IMR-90 (cell line): ENCODE data around the gene PADI1. TPM values are rescaled to one million over a fixed set of nuclear protein-coding genes. Genes with fewer than 3 reads are reported as not detected.

Experiments
- ATAC-seq: fragments of 200-7000 bp; cut with Tn5 transposase; 2 replicates; pipeline ENCODE4 v1.9.1; 2020; ENCODE audit warnings: low read depth, mild to moderate bottlenecking, moderate library complexity
- BruUV-seq: library from RNA; stranded (reverse); fragments of 400-500 nt; replicated peaks from 2 replicates; lab custom pipeline; 2021; lab: Mats Ljungman, UMichigan
- CTCF ChIA-PET: fragments of 300-600 bp; formaldehyde crosslinking; extraction: SDS; loops from one replicate; lab custom pipeline; 2021; ENCODE audit warnings: antibody characterized with exemption; lab: Yijun Ruan, JAX
- POLR2A ChIA-PET: fragments of 300-600 bp; sonication (Branson Sonifier 250); formaldehyde crosslinking; loops from one replicate; lab custom pipeline; 2022; ENCODE audit warnings: antibody characterized with exemption; ENCODE audit not compliant: unreplicated experiment; lab: Charles Lee
- DNase-seq: peaks from one replicate; pipeline ENCODE4 v3.0.0; 2013
- H2AFZ ChIP-seq: replicated peaks from 2 replicates; pipeline ENCODE3; 2013; ENCODE audit warnings: low read length, mild to moderate bottlenecking; ENCODE audit not compliant: poor library complexity
- H2AK5ac ChIP-seq: 2 replicates; pipeline ENCODE4 v1.6.1; 2013; ENCODE audit warnings: low read depth, low read length, inconsistent platforms
- H2AK9ac ChIP-seq: replicated peaks from 2 replicates; pipeline ENCODE3; 2013; ENCODE audit warnings: mild to moderate bottlenecking, low read depth, low read length, moderate library complexity; ENCODE audit not compliant: poor library complexity
- H2BK120ac ChIP-seq: 2 replicates; pipeline ENCODE4 v1.6.1; 2013; ENCODE audit warnings: low read depth, low read length, inconsistent platforms
- H2BK15ac ChIP-seq: 3 replicates; pipeline ENCODE4 v1.6.1; 2013; ENCODE audit warnings: low read depth, low read length, inconsistent platforms
- H2BK20ac ChIP-seq: 2 replicates; pipeline ENCODE4 v1.6.1; 2013; ENCODE audit warnings: low read depth, mild to moderate bottlenecking, inconsistent platforms, low read length, moderate library complexity
- H2BK5ac ChIP-seq: 2 replicates; pipeline ENCODE4 v1.6.1; 2013; ENCODE audit warnings: mild to moderate bottlenecking, low read depth, low read length, inconsistent platforms; ENCODE audit not compliant: poor library complexity, severe bottlenecking
- H3K14ac ChIP-seq: replicated peaks from 2 replicates; pipeline ENCODE4 v1.6.1; 2013; ENCODE audit warnings: low read depth, low read length, inconsistent platforms
- H3K18ac ChIP-seq: 2 replicates; pipeline ENCODE4 v1.6.1; 2013; ENCODE audit warnings: low read depth, low read length, control low read depth
- H3K23ac ChIP-seq: 2 replicates; pipeline ENCODE4 v1.6.1; 2013; ENCODE audit warnings: low read depth, low read length, inconsistent platforms
- H3K27ac ChIP-seq: 2 replicates; pipeline ENCODE4 v1.5.1; 2013; ENCODE audit warnings: mild to moderate bottlenecking, control low read depth, low read length; ENCODE audit not compliant: insufficient read depth
- H3K27me3 ChIP-seq: 2 replicates; pipeline ENCODE4 v1.6.1; 2013; ENCODE audit warnings: low read length; ENCODE audit not compliant: control insufficient read depth, insufficient read depth
- H3K36me3 ChIP-seq: 2 replicates; pipeline ENCODE4 v1.6.1; 2013; ENCODE audit warnings: low read length, mixed read lengths; ENCODE audit not compliant: control insufficient read depth, insufficient read depth
- H3K4ac ChIP-seq: 2 replicates; pipeline ENCODE4 v1.6.1; 2013; ENCODE audit warnings: low read depth, low read length, inconsistent platforms
- H3K4me1 ChIP-seq: 2 replicates; pipeline ENCODE4 v1.6.1; 2013; ENCODE audit warnings: low read length, mixed read lengths; ENCODE audit not compliant: control insufficient read depth, insufficient read depth
- H3K4me2 ChIP-seq: 2 replicates; pipeline ENCODE4 v1.6.1; 2013; ENCODE audit warnings: low read depth, mild to moderate bottlenecking, control low read depth, low read length, moderate library complexity
- H3K4me3 ChIP-seq: 2 replicates; pipeline ENCODE4 v1.5.1; 2013; ENCODE audit warnings: low read depth, mild to moderate bottlenecking, control low read depth, low read length, moderate library complexity; ENCODE audit not compliant: insufficient read depth
- H3K56ac ChIP-seq: 2 replicates; pipeline ENCODE4 v1.6.1; 2013; ENCODE audit warnings: low read length, inconsistent platforms; ENCODE audit not compliant: insufficient read depth; ENCODE audit errors: extremely low read depth
- H3K79me1 ChIP-seq, 2 experiments: 2 replicates each; pipeline ENCODE4 v1.6.1; 2013; ENCODE audit warnings: low read length in 2 of 2, inconsistent platforms in 1 of 2, low read depth in 1 of 2
- H3K9ac ChIP-seq: 2 replicates; pipeline ENCODE4 v1.6.1; 2013; ENCODE audit warnings: low read depth, low read length, control low read depth
- H3K9me1 ChIP-seq: 2 replicates; pipeline ENCODE4 v1.6.1; 2013; ENCODE audit warnings: low read length, inconsistent platforms; ENCODE audit not compliant: insufficient read depth
- H3K9me3 ChIP-seq: 2 replicates; pipeline ENCODE4 v1.6.1; 2013; ENCODE audit warnings: low read length; ENCODE audit not compliant: control insufficient read depth, insufficient read depth
- H4K20me1 ChIP-seq: 2 replicates; pipeline ENCODE4 v1.6.1; 2013; ENCODE audit warnings: low read length, inconsistent platforms; ENCODE audit not compliant: insufficient read depth
- H4K5ac ChIP-seq: 2 replicates; pipeline ENCODE4 v1.6.1; 2013; ENCODE audit warnings: mild to moderate bottlenecking, low read depth, low read length, control low read depth
- H4K8ac ChIP-seq, 2 experiments: 2 replicates each; pipeline ENCODE4 v1.6.1; 2013; ENCODE audit warnings: low read depth in 2 of 2, low read length in 2 of 2, control low read depth in 1 of 2, inconsistent platforms in 1 of 2
- H4K91ac ChIP-seq: 2 replicates; pipeline ENCODE4 v1.6.1; 2013; ENCODE audit warnings: low read depth, low read length, inconsistent platforms; ENCODE audit not compliant: insufficient read depth
- BHLHE40 ChIP-seq: fragments of 150-350 bp; IDR thresholded peaks from 2 replicates; pipeline ENCODE4 v1.6.1; 2016; ENCODE audit warnings: mild to moderate bottlenecking, low read depth, low read length
- CHD1 ChIP-seq: IDR thresholded peaks from 2 replicates; pipeline ENCODE4 v1.6.1; 2012; ENCODE audit warnings: low read depth, low read length, improper control_type of control experiment
- CTCF ChIP-seq: conservative IDR thresholded peaks from 2 replicates; pipeline ENCODE4 v1.5.1; 2012; ENCODE audit warnings: mild to moderate bottlenecking, low read depth, low read length, improper control_type of control experiment
- ELK1 ChIP-seq: fragments of 150-350 bp; IDR thresholded peaks from 2 replicates; pipeline ENCODE4 v1.6.1; 2016; ENCODE audit warnings: low read depth, mild to moderate bottlenecking, low read length, moderate library complexity, borderline replicate concordance
- FOS ChIP-seq: fragments of 150-350 bp; IDR thresholded peaks from 2 replicates; pipeline ENCODE4 v1.6.1; 2016; ENCODE audit warnings: low read depth, low read length
- MAFK ChIP-seq: IDR thresholded peaks from 2 replicates; pipeline ENCODE4 v1.6.1; 2012; ENCODE audit warnings: low read depth, low read length, improper control_type of control experiment
- MAZ ChIP-seq: IDR thresholded peaks from 2 replicates; pipeline ENCODE4 v1.6.1; 2012; ENCODE audit warnings: low read depth, mild to moderate bottlenecking, low read length, improper control_type of control experiment, moderate library complexity, borderline replicate concordance
- MXI1 ChIP-seq: IDR thresholded peaks from 2 replicates; pipeline ENCODE4 v1.6.1; 2012; ENCODE audit warnings: low read depth, mild to moderate bottlenecking, low read length, moderate library complexity, borderline replicate concordance
- NFE2L2 ChIP-seq: fragments of 150-350 bp; IDR thresholded peaks from 2 replicates; pipeline ENCODE4 v1.6.1; 2016; ENCODE audit warnings: low read depth, mild to moderate bottlenecking, low read length
- POLR2A ChIP-seq: IDR thresholded peaks from 2 replicates; pipeline ENCODE4 v1.6.1; 2012; ENCODE audit warnings: mild to moderate bottlenecking, low read depth, low read length
- RAD21 ChIP-seq: IDR thresholded peaks from 2 replicates; pipeline ENCODE4 v1.6.1; 2012; ENCODE audit warnings: low read length, improper control_type of control experiment
- RCOR1 ChIP-seq: IDR thresholded peaks from 2 replicates; pipeline ENCODE4 v1.6.1; 2012; ENCODE audit warnings: mild to moderate bottlenecking, low read length, improper control_type of control experiment; ENCODE audit not compliant: insufficient replicate concordance
- RFX5 ChIP-seq: IDR thresholded peaks from 2 replicates; pipeline ENCODE4 v1.8.0; 2012; ENCODE audit warnings: low read depth, mild to moderate bottlenecking, low read length, moderate library complexity
- SMC3 ChIP-seq: fragments of 150-350 bp; IDR thresholded peaks from 2 replicates; pipeline ENCODE4 v1.6.1; 2016; ENCODE audit warnings: low read depth, mild to moderate bottlenecking, antibody characterized with exemption, low read length, moderate library complexity
- WGBS, 2 experiments: methylation state at CpG; one replicate each; pipeline versions ENCODE4 v1.1.5 to v1.1.7; 2013; ENCODE audit warnings: missing lambda C conversion rate in 2 of 2; ENCODE audit not compliant: insufficient read length in 1 of 2; ENCODE audit errors: extremely low coverage in 2 of 2; 5-methylcytosine and 5-hydroxymethylcytosine counted together
- dilution Hi-C: fragments of 300-500 bp; cut with HindIII; formaldehyde crosslinking; loops from one replicate; pipeline ENCODE4 v1.14.3; 2018; ENCODE audit warnings: low sequenced_read_pairs; ENCODE audit not compliant: unreplicated experiment
- in situ Hi-C: fragments of 300-500 bp; cut with MboI; formaldehyde crosslinking; loops from 3 replicates; pipeline ENCODE4 v1.14.3; 2019; ENCODE audit warnings: low sequenced_read_pairs, inconsistent platforms, mixed read lengths
- intact Hi-C: fragments of 100-400 bp; cut with micrococcal nuclease; formaldehyde crosslinking; loops from 2 replicates; pipeline ENCODE4 v1.10.0; 2022
- polyA plus RNA-seq, 3 experiments: library from polyadenylated mRNA; depleted of rRNA; stranded (reverse); fragments of >200 nt; gene quantifications; 2 replicates each; pipeline ENCODE4 v1.2.3, GENCODE V29; 2012; ENCODE audit warnings: low replicate concordance in 1 of 3
- total RNA-seq: library from RNA; depleted of rRNA; stranded (reverse); fragments of >200 nt; gene quantifications from 2 replicates; pipeline ENCODE4 v1.2.3, GENCODE V29; 2012

The PADI1 gene
- total and polyA plus RNA-seq, 2 of the 4 experiments (the other 2 are of a cell fraction), result 0.17 TPM; not detected in 1

GRCh38 chr1:17188889-17189631, 15.9 kb upstream of the PADI1 start:
- in situ Hi-C loops, result no loop called here
- Histone ChIP-seq H3K9me1 (peaks cover 6% of the 10 kb centered on the region; the same call in 1 of the 2 replicates), H3K14ac (peak overlapping the region; percentile 95), H3K27ac (peak overlapping the region; percentile 25; the same call in 1 of the 2 replicates), H3K18ac (peak overlapping the region; percentile 62; the same call in 1 of the 2 replicates), H2AFZ (no peak overlapping the region), H2BK120ac (peak overlapping the region; percentile 100), H4K8ac (peak overlapping the region; percentile 95), H2BK15ac (peak overlapping the region; percentile 95; the same call in 2 of the 3 replicates), H3K9me3 (peaks cover 4% of the 10 kb centered on the region; the same call in 1 of the 2 replicates), H2BK20ac (peak overlapping the region; percentile 99), H3K56ac (peak overlapping the region; percentile 95; the same call in 1 of the 2 replicates), H4K5ac (peak overlapping the region; percentile 46), H3K4me2 (no peak overlapping the region), H2BK5ac (peak overlapping the region; percentile 93), H3K4ac (peak overlapping the region; percentile 99), H3K79me1 (peaks cover 0 to 6% of the 10 kb centered on the region in 2 experiments; a peak in 1 of 4 replicates), H3K23ac (peak overlapping the region; percentile 24; the same call in 1 of the 2 replicates), H3K4me1 (peaks cover 8% of the 10 kb centered on the region), H3K27me3 (no peaks in the 10 kb centered on the region), H2AK5ac (peak overlapping the region; percentile 56; the same call in 1 of the 2 replicates), H3K9ac (0 out of 2 replicates have a peak overlapping the region, but pooled peaks have one; percentile 40), H4K91ac (peak overlapping the region; percentile 100), H3K4me3 (no peak overlapping the region), H2AK9ac (peak overlapping the region; percentile 9), H3K36me3 (no peaks in the 10 kb centered on the region), H4K20me1 (no peaks in the 10 kb centered on the region)
- intact Hi-C loops, result no loop called here
- dilution Hi-C loops, result no loop called here
- ChIA-PET POLR2A (interaction anchor here (0.9 kb wide), 1 partner anchor 19 kb away, joined by 4 read pairs; no protein-coding TSS in a partner anchor), CTCF (no interaction called here)
- DNase-seq (no peak), ATAC-seq (no peak)
- BruUV-seq, result no TSS peak
- no CpG with 5 or more reads among the region's 10 CpGs for WGBS, 2 experiments
- TF ChIP-seq FOS (no peak), NFE2L2 (no peak), ELK1 (no peak), CHD1 (no peak), RAD21 (no peak), MAZ (no peak), MXI1 (no peak), BHLHE40 (no peak), SMC3 (no peak), MAFK (no peak), POLR2A (no peak), RFX5 (no peak), CTCF (no peak), RCOR1 (no peak)
